AG09319 (cell line): ENCODE results near the gene UBE2D2.
"Not testable (repeated sequence)": the region's sequence is repeated elsewhere in the genome, so short reads cannot be mapped to it uniquely, and the experiment has no call there.

Experiments used
- DNase-seq: peaks from one replicate; pipeline ENCODE4 v3.0.0-alpha.2; 2010; ENCODE audit warnings: low read depth; ENCODE audit errors: extremely low read depth
- TF ChIP-seq, protein P1 (sequence below): IDR thresholded peaks from 2 replicates; pipeline ENCODE4 v1.5.1; 2011; ENCODE audit warnings: low read depth, mild to moderate bottlenecking, inconsistent platforms, low read length, moderate library complexity

The UBE2D2 gene

DNA sequence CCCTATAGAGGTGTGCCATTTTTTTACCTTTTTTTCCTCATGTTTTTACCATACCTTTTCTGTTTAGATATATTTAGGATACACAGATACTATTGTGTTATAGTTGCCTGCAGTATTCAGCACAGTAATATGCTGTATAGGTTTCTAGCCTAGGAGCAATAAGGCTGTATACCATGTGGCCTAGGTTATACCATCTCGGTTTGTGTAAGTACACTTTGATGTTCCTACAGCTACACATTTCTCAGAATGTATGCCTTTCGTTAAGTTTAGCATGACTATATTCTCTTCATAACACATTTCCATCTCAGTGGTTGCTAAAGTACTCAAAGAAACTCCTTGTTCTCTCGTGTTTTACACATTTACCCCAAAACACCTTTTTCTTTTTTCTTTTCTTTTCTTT is 23.0 kb downstream of the UBE2D2 start:
- TF ChIP-seq, protein P1, sequence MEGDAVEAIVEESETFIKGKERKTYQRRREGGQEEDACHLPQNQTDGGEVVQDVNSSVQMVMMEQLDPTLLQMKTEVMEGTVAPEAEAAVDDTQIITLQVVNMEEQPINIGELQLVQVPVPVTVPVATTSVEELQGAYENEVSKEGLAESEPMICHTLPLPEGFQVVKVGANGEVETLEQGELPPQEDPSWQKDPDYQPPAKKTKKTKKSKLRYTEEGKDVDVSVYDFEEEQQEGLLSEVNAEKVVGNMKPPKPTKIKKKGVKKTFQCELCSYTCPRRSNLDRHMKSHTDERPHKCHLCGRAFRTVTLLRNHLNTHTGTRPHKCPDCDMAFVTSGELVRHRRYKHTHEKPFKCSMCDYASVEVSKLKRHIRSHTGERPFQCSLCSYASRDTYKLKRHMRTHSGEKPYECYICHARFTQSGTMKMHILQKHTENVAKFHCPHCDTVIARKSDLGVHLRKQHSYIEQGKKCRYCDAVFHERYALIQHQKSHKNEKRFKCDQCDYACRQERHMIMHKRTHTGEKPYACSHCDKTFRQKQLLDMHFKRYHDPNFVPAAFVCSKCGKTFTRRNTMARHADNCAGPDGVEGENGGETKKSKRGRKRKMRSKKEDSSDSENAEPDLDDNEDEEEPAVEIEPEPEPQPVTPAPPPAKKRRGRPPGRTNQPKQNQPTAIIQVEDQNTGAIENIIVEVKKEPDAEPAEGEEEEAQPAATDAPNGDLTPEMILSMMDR = no peak
- no peak for DNase-seq

DNA sequence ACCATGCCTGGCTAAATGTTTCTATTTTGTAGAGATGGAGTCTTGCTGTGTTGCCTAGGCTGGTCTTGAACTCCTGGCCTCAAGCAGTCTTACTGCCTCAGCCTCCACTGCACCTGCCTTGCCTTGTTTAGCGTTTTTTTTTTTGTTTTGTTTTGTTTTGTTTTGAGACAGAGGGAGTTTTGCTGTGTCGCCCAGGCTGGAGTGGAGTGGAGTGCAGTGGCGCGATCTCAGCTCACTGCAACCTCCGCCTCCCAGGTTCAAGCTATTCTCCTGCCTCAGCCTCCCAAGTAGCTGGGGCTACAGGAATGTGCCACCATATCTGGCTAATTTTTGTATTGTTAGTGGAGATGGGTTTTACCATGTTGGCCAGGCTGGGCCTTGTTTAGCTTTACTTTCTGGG is 27.0 kb downstream of the UBE2D2 start:
- not testable (repeated sequence) for DNase-seq

DNA sequence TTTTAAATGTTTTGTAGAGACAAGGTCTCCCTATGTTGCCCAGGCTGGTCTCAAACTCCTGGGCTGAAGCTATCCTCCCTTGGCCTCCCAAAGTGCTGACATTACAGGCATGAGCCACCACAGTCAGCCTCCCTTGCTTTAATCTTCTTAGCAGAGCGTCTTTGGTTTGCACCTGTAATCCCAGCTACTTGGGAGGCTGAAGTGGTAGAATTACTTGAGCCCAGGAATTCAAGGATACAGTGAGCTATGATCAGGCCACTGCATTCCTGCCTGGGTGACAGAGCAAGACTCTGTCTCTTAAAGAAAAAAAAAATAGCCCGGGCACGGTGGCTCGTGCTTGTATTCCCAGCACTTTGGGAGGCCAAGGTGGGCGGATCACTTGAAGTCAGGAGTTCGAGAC is 27.8 kb downstream of the UBE2D2 start:
- TF ChIP-seq, protein P1 = no peak
- DNase-seq = no peak

DNA sequence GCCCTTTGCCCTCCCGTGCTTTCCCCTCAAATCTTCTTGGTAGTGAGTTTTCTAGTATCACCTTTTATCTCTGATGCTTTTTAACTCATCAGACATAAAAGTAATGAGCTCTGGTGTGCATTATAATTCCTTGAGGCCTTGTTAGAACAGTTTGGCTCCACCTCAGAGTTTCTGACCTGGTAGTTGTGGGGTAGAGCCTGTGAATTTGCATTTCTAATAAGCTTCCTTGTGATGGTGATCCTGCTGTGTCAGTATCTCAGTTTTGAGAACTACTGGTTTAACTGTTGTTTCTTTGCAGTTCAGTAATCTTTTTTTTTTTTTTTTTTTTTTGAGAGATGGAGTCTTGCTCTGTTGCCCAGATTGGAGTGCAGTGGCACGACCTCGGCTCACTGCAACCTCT is 31.1 kb downstream of the UBE2D2 start:
- TF ChIP-seq, protein P1 = no peak

DNA sequence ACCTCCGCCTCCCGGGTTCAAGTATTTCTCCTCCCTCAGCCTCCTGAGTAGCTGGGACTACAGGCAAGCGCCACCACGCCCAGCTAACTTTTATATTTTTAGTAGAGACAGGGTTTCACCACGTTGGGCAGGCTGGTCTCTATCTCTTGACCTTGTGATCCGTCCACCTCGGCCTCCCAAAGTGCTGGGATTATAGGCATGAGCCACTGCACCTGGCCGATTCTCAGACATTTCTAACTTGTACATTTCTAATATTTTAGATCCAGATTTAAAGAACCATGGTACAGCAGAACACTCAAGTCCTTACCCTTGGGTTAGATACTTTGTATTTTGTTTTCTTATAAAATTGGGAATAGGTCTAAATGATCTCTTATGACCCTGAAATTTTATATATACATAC is 31.9 kb downstream of the UBE2D2 start:
- DNase-seq = not testable (repeated sequence)

More for the DNA sequence above, 31.1 kb downstream of the UBE2D2 start:
- DNase-seq = no peak

DNA sequence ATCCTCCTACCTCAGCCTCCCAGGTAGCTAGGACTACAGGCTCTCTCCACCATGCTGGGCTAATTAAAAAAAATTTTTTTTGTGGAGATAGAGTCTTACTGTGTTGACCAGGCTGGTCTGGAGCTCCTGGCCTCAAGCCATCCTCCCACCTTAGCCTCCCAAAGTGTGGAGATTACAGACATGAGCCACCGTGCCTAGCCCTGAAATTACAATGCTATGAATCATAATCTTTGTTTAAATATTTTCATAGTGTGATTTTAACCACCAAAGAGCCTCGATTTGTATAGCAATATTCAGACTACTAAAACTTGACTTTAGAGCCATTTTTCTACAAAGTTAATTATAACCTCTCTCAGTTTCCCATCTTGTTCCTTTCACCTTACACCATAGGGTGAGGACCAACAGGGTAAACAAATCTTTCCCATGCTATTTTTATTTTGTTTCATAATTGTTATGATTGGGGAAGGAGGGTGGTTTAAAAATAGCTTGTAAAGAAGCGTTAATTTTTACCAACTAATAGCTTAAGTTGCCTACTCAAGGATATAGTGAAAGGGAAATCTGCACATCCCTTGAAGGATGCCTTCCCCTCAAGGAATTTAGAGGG is 32.7 kb downstream of the UBE2D2 start:
- TF ChIP-seq, protein P1 = no peak
- no peak for DNase-seq

DNA sequence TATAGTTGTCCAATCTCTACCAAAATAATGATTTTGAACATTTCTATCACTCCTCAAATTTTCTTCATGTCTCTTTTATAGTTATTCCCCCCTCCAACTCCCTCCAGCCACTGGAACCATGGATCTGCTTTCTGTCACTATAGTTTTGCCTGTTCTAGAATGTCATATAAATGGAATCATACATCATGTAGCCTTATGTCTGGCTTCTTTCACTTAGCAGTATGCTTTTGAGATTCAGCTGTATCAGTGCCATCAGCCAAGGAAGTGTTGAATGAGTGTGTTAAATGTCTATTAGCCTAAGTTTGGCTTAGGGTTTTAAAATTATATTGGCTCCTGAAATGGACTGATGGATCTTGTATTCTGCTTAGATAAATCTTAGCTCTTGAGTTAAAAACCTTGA is 36.0 kb downstream of the UBE2D2 start:
- TF ChIP-seq, protein P1 = no peak
- no peak for DNase-seq

DNA sequence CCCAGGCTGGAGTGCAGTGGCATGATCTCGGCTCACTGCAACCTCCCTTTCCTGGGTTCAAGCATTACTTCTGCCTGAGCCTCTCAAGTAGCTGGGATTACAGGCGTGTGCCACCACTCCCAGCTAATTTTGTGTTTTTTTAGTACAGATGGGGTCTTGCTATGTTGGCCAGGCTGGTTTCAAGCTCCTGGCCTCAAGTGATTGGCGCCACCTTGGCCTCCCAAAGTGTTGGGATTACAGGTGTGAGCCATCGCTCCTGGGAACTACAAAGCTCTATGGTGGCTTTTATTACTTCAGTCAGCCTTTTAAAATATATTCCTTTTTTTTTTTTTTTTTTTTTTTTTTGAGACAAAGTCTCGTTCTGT is 37.4 kb downstream of the UBE2D2 start:
- DNase-seq = not testable (repeated sequence)

DNA sequence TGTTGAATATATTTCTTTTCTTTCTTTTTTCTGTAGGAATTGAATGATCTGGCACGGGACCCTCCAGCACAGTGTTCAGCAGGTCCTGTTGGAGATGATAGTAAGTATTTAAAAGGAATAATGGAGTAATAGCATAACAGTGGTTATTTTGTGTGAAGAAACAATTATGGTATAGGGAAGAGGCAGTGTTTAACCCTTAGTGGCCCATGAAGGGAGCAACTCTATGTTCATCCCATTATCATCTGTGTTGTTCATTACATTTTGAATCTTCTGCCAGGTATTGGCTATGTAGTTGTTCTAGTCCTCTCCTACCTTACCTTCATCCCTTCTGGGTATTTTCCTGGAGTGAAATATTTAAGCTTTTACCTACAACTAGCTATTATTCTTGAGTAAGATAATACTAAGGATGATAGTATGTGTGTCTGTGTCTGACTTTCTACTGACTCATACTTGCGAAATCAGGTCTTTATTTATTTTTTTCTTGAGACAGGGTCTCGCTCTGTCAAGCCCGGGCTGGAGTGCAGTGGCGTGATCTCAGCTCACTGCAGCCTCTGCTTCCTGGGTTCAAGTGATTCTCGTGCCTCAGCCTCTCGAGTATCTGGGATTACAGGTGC is 39.3 kb downstream of the UBE2D2 start:
- no peak for DNase-seq
- TF ChIP-seq, protein P1 = no peak
